Gastroesophageal sphincter (tissue), 3 donors: ENCODE measurements around the gene CTCF.

Experiments
- POLR2A ChIP-seq, 2 donors: fragments of 450-650 bp; IDR thresholded peaks; one replicate each; pipeline ENCODE4 v1.6.1; 2017; ENCODE audit warnings: antibody characterized with exemption in 2 of 2, mild to moderate bottlenecking in 2 of 2, moderate library complexity in 1 of 2
- TF ChIP-seq, protein P1 (sequence below), 4 experiments: fragments of 200-600 bp in 2 of 4; fragments of 450-650 bp in 2 of 4; sonication (generic) in 1 of 4; IDR thresholded peaks; one replicate each; pipeline ENCODE4 v1.5.1; 2017 to 2019; ENCODE audit warnings: antibody characterized with exemption in 4 of 4, mild to moderate bottlenecking in 2 of 4, moderate library complexity in 2 of 4

DNA sequence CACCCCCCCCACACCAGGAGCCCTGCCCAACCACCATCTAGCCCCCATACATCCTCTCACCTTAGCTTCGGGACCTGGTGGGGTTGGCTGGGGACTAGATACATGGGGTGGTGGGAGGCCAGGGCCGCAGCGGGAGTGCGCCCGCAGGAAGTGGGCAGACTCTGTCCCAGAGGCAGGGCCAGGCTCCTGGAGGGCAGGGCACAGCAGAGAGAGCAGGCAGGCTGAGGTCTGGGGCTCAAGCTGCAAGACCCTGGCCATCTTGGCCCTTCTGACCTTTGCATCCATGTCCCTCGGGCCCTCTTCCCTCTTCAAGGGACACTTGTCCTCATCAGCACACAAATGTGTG lies 101.5 kb downstream of the CTCF start:
- no peak for TF ChIP-seq POLR2A (IDR thresholded peaks at IDR 0.05)
- TF ChIP-seq, protein P1, sequence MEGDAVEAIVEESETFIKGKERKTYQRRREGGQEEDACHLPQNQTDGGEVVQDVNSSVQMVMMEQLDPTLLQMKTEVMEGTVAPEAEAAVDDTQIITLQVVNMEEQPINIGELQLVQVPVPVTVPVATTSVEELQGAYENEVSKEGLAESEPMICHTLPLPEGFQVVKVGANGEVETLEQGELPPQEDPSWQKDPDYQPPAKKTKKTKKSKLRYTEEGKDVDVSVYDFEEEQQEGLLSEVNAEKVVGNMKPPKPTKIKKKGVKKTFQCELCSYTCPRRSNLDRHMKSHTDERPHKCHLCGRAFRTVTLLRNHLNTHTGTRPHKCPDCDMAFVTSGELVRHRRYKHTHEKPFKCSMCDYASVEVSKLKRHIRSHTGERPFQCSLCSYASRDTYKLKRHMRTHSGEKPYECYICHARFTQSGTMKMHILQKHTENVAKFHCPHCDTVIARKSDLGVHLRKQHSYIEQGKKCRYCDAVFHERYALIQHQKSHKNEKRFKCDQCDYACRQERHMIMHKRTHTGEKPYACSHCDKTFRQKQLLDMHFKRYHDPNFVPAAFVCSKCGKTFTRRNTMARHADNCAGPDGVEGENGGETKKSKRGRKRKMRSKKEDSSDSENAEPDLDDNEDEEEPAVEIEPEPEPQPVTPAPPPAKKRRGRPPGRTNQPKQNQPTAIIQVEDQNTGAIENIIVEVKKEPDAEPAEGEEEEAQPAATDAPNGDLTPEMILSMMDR (IDR thresholded peaks at IDR 0.05) = no peak
